Measurements from ENCODE around the gene GRM8. TPM values are rescaled to one million over a fixed set of nuclear protein-coding genes. Genes with fewer than 3 reads are reported as not detected.

Gene GRM8
- total and polyA plus RNA-seq, 9 of the 15 experiments (the other 6 are each of a cell fraction or from before 2014, with no cell fraction given), result 0.13 TPM; not detected in 7

DNA sequence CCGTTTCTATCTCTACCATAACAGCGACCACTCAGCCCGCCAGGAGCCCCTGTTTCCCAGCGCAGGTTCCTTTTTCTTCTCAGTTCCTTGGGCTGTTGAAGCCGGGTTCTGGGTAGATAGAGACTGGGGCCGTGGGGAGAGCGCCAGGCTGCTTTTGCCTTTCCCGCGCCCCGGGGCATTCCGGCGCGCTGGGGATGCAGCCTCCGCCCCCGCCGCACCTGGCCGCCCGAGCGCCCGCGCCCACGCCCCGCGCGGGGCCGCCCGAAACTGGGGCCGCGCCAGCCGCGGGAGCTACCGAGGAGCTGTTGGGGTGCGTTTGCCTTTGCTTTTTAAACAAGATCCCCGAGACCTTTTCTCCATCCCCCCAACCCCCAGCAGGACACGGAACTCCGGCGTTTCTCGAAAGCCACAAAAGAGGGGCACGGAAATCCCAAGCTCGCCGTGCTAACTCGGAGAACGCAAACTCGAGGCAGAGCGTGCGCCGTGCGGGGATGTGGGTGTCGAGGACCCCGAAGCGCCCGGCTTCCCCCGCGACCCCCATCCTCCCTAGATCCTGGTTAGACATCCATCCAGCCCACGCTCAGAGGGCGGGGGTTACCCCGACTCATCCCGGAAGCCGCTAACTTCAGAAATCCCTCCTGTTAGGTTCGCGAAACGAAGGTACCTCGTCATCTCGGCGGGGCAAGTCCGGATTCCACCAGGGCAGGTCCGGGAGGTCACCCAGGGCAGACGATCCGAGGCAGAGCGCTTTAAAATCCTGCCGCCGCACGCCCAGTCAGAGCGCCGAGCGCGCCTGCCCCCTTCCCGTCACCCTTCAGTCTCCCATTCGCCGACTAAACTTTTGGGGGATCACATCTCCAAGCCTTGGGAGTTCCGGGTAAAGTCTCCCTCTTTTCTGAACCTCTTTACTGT, 1.0 kb downstream of the GRM8 start:
- no peaks in the 10 kb centered on the region for H3K36me3 ChIP-seq (ENCODE audit: control insufficient read depth, insufficient read depth, low read length)
- H3K27me3 ChIP-seq (ENCODE audit: control insufficient read depth in 2 of 2, insufficient read depth in 2 of 2, low read length in 2 of 2), result peaks cover 15 to 44% of the 10 kb centered on the region in 2 experiments; a peak in 4 of 5 replicates
- H3K9me1 ChIP-seq (ENCODE audit: control insufficient read depth, insufficient read depth, low read length), result no peaks in the 10 kb centered on the region
- H3K27ac ChIP-seq (ENCODE audit: extremely low read depth, low read depth, low read length), result no peak overlapping the region
- H3K4me1 ChIP-seq (replicated peaks in 1 of 2; ENCODE audit: control insufficient read depth in 2 of 2, insufficient read depth in 2 of 2, low read length in 2 of 2), result peaks cover 0 to 25% of the 10 kb centered on the region in 2 experiments; a peak in 3 of 5 replicates
- no peaks in the 10 kb centered on the region; the same call in 1 of the 2 replicates for H4K20me1 ChIP-seq (replicated peaks; ENCODE audit: control insufficient read depth, insufficient read depth, low read length)
- in situ Hi-C loops (cut with MboI) (no loop called here), intact Hi-C loops (cut with micrococcal nuclease) (loop anchor here (5.0 kb wide), 1 partner anchor 156 kb away; no protein-coding TSS in a partner anchor)
- no peak for FAIRE-seq
- no peaks in the 10 kb centered on the region for H3K79me2 ChIP-seq (ENCODE audit: control insufficient read depth, insufficient read depth, low read length)
- no peak overlapping the region for H3K4me2 ChIP-seq (ENCODE audit: insufficient read depth, low read length)
- no peak overlapping the region for H3K4me3 ChIP-seq
- H3K9ac ChIP-seq (ENCODE audit: insufficient read depth in 1 of 2, low read depth in 2 of 2, low read length in 2 of 2), result no peak overlapping the region
- no TSS peak for BruUV-seq (replicated peaks)
- H3K9me3 ChIP-seq (replicated peaks; ENCODE audit: control insufficient read depth, insufficient read depth, low read depth, low read length), result no peaks in the 10 kb centered on the region
- no peak overlapping the region for H2AFZ ChIP-seq (ENCODE audit: low read depth, low read length)
- no peak for ATAC-seq
- no peak for DNase-seq (ENCODE audit: extremely low read depth in 1 of 4, low spot score in 3 of 4)
- 55% methylated on average over 59 of the region's 81 CpGs for WGBS (ENCODE audit: insufficient coverage, low coverage, missing lambda C conversion rate)
- CTCF ChIA-PET (ENCODE audit: low intra/inter-chr PET ratio), result no interaction called here
- POLR2A ChIA-PET, result no interaction called here
- no peak for TF ChIP-seq ZNF124 (CRISPR knock-in tag; IDR thresholded peaks at IDR 0.05)
- TF ChIP-seq TCF7L2 (IDR thresholded peaks at IDR 0.05; ENCODE audit: low read depth, low read length), result no peak
- TF ChIP-seq TRIM24 (IDR thresholded peaks at IDR 0.05), result no peak
- TF ChIP-seq, protein P1, sequence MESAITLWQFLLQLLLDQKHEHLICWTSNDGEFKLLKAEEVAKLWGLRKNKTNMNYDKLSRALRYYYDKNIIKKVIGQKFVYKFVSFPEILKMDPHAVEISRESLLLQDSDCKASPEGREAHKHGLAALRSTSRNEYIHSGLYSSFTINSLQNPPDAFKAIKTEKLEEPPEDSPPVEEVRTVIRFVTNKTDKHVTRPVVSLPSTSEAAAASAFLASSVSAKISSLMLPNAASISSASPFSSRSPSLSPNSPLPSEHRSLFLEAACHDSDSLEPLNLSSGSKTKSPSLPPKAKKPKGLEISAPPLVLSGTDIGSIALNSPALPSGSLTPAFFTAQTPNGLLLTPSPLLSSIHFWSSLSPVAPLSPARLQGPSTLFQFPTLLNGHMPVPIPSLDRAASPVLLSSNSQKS (CRISPR knock-in tag; IDR thresholded peaks at IDR 0.05), result no peak
- TF ChIP-seq, protein P2, sequence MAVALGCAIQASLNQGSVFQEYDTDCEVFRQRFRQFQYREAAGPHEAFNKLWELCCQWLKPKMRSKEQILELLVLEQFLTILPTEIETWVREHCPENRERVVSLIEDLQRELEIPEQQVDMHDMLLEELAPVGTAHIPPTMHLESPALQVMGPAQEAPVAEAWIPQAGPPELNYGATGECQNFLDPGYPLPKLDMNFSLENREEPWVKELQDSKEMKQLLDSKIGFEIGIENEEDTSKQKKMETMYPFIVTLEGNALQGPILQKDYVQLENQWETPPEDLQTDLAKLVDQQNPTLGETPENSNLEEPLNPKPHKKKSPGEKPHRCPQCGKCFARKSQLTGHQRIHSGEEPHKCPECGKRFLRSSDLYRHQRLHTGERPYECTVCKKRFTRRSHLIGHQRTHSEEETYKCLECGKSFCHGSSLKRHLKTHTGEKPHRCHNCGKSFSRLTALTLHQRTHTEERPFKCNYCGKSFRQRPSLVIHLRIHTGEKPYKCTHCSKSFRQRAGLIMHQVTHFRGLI (CRISPR knock-in tag; IDR thresholded peaks at IDR 0.05), result no peak
- no peak for TF ChIP-seq SRSF1 (IDR thresholded peaks at IDR 0.05; ENCODE audit: low read depth, low read length)
- TF ChIP-seq KDM2B (CRISPR knock-in tag; IDR thresholded peaks at IDR 0.05), result no peak
- TF ChIP-seq, protein P3, sequence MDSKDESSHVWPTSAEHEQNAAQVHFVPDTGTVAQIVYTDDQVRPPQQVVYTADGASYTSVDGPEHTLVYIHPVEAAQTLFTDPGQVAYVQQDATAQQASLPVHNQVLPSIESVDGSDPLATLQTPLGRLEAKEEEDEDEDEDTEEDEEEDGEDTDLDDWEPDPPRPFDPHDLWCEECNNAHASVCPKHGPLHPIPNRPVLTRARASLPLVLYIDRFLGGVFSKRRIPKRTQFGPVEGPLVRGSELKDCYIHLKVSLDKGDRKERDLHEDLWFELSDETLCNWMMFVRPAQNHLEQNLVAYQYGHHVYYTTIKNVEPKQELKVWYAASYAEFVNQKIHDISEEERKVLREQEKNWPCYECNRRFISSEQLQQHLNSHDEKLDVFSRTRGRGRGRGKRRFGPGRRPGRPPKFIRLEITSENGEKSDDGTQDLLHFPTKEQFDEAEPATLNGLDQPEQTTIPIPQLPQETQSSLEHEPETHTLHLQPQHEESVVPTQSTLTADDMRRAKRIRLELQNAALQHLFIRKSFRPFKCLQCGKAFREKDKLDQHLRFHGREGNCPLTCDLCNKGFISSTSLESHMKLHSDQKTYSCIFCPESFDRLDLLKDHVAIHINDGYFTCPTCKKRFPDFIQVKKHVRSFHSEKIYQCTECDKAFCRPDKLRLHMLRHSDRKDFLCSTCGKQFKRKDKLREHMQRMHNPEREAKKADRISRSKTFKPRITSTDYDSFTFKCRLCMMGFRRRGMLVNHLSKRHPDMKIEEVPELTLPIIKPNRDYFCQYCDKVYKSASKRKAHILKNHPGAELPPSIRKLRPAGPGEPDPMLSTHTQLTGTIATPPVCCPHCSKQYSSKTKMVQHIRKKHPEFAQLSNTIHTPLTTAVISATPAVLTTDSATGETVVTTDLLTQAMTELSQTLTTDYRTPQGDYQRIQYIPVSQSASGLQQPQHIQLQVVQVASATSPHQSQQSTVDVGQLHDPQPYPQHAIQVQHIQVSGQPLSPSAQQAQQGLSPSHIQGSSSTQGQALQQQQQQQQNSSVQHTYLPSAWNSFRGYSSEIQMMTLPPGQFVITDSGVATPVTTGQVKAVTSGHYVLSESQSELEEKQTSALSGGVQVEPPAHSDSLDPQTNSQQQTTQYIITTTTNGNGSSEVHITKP (IDR thresholded peaks at IDR 0.05; ENCODE audit: partially characterized antibody), result no peak
- TF ChIP-seq MEIS2 (IDR thresholded peaks at IDR 0.05; ENCODE audit: partially characterized antibody), result no peak
- TF ChIP-seq MTA2 (IDR thresholded peaks at IDR 0.05; ENCODE audit: low read depth), result no peak
- no peak for TF ChIP-seq NR2C2 (CRISPR knock-in tag; IDR thresholded peaks at IDR 0.05)
- TF ChIP-seq NR2C2 (tag; IDR thresholded peaks at IDR 0.05), result no peak
- no peak for TF ChIP-seq NR2C1 (IDR thresholded peaks at IDR 0.05)
- no peak for TF ChIP-seq NR2C1 (tag; IDR thresholded peaks at IDR 0.05)
- no peak for TF ChIP-seq MIER1 (IDR thresholded peaks at IDR 0.05; ENCODE audit: low read depth)

Data from K562 (cell line).